IMR-90 (cell line): ENCODE measurements around the gene APLN. TPM values are rescaled to one million over a fixed set of nuclear protein-coding genes. Genes with fewer than 3 reads are reported as not detected.

Source experiments
- ATAC-seq: fragments of 200-7000 bp; cut with Tn5 transposase; 2 replicates; pipeline ENCODE4 v1.9.1; 2020; ENCODE audit warnings: low read depth, mild to moderate bottlenecking, moderate library complexity
- BruUV-seq: library from RNA; stranded (reverse); fragments of 400-500 nt; replicated peaks from 2 replicates; lab custom pipeline; 2021; lab: Mats Ljungman, UMichigan
- CTCF ChIA-PET: fragments of 300-600 bp; formaldehyde crosslinking; extraction: SDS; loops from one replicate; lab custom pipeline; 2021; ENCODE audit warnings: antibody characterized with exemption; lab: Yijun Ruan, JAX
- POLR2A ChIA-PET: fragments of 300-600 bp; sonication (Branson Sonifier 250); formaldehyde crosslinking; loops from one replicate; lab custom pipeline; 2022; ENCODE audit warnings: antibody characterized with exemption; ENCODE audit not compliant: unreplicated experiment; lab: Charles Lee
- DNase-seq: peaks from one replicate; pipeline ENCODE4 v3.0.0; 2013
- H2AFZ ChIP-seq: replicated peaks from 2 replicates; pipeline ENCODE3; 2013; ENCODE audit warnings: low read length, mild to moderate bottlenecking; ENCODE audit not compliant: poor library complexity
- H2AK5ac ChIP-seq: 2 replicates; pipeline ENCODE4 v1.6.1; 2013; ENCODE audit warnings: low read depth, low read length, inconsistent platforms
- H2AK9ac ChIP-seq: replicated peaks from 2 replicates; pipeline ENCODE3; 2013; ENCODE audit warnings: mild to moderate bottlenecking, low read depth, low read length, moderate library complexity; ENCODE audit not compliant: poor library complexity
- H2BK120ac ChIP-seq: 2 replicates; pipeline ENCODE4 v1.6.1; 2013; ENCODE audit warnings: low read depth, low read length, inconsistent platforms
- H2BK15ac ChIP-seq: 3 replicates; pipeline ENCODE4 v1.6.1; 2013; ENCODE audit warnings: low read depth, low read length, inconsistent platforms
- H2BK20ac ChIP-seq: 2 replicates; pipeline ENCODE4 v1.6.1; 2013; ENCODE audit warnings: low read depth, mild to moderate bottlenecking, inconsistent platforms, low read length, moderate library complexity
- H2BK5ac ChIP-seq: 2 replicates; pipeline ENCODE4 v1.6.1; 2013; ENCODE audit warnings: mild to moderate bottlenecking, low read depth, low read length, inconsistent platforms; ENCODE audit not compliant: poor library complexity, severe bottlenecking
- H3K14ac ChIP-seq: replicated peaks from 2 replicates; pipeline ENCODE4 v1.6.1; 2013; ENCODE audit warnings: low read depth, low read length, inconsistent platforms
- H3K18ac ChIP-seq: 2 replicates; pipeline ENCODE4 v1.6.1; 2013; ENCODE audit warnings: low read depth, low read length, control low read depth
- H3K23ac ChIP-seq: 2 replicates; pipeline ENCODE4 v1.6.1; 2013; ENCODE audit warnings: low read depth, low read length, inconsistent platforms
- H3K27ac ChIP-seq: 2 replicates; pipeline ENCODE4 v1.5.1; 2013; ENCODE audit warnings: mild to moderate bottlenecking, control low read depth, low read length; ENCODE audit not compliant: insufficient read depth
- H3K27me3 ChIP-seq: 2 replicates; pipeline ENCODE4 v1.6.1; 2013; ENCODE audit warnings: low read length; ENCODE audit not compliant: control insufficient read depth, insufficient read depth
- H3K36me3 ChIP-seq: 2 replicates; pipeline ENCODE4 v1.6.1; 2013; ENCODE audit warnings: low read length, mixed read lengths; ENCODE audit not compliant: control insufficient read depth, insufficient read depth
- H3K4ac ChIP-seq: 2 replicates; pipeline ENCODE4 v1.6.1; 2013; ENCODE audit warnings: low read depth, low read length, inconsistent platforms
- H3K4me1 ChIP-seq: 2 replicates; pipeline ENCODE4 v1.6.1; 2013; ENCODE audit warnings: low read length, mixed read lengths; ENCODE audit not compliant: control insufficient read depth, insufficient read depth
- H3K4me2 ChIP-seq: 2 replicates; pipeline ENCODE4 v1.6.1; 2013; ENCODE audit warnings: low read depth, mild to moderate bottlenecking, control low read depth, low read length, moderate library complexity
- H3K4me3 ChIP-seq: 2 replicates; pipeline ENCODE4 v1.5.1; 2013; ENCODE audit warnings: low read depth, mild to moderate bottlenecking, control low read depth, low read length, moderate library complexity; ENCODE audit not compliant: insufficient read depth
- H3K56ac ChIP-seq: 2 replicates; pipeline ENCODE4 v1.6.1; 2013; ENCODE audit warnings: low read length, inconsistent platforms; ENCODE audit not compliant: insufficient read depth; ENCODE audit errors: extremely low read depth
- H3K79me1 ChIP-seq, 2 experiments: 2 replicates each; pipeline ENCODE4 v1.6.1; 2013; ENCODE audit warnings: low read length in 2 of 2, inconsistent platforms in 1 of 2, low read depth in 1 of 2
- H3K9ac ChIP-seq: 2 replicates; pipeline ENCODE4 v1.6.1; 2013; ENCODE audit warnings: low read depth, low read length, control low read depth
- H3K9me1 ChIP-seq: 2 replicates; pipeline ENCODE4 v1.6.1; 2013; ENCODE audit warnings: low read length, inconsistent platforms; ENCODE audit not compliant: insufficient read depth
- H3K9me3 ChIP-seq: 2 replicates; pipeline ENCODE4 v1.6.1; 2013; ENCODE audit warnings: low read length; ENCODE audit not compliant: control insufficient read depth, insufficient read depth
- H4K20me1 ChIP-seq: 2 replicates; pipeline ENCODE4 v1.6.1; 2013; ENCODE audit warnings: low read length, inconsistent platforms; ENCODE audit not compliant: insufficient read depth
- H4K5ac ChIP-seq: 2 replicates; pipeline ENCODE4 v1.6.1; 2013; ENCODE audit warnings: mild to moderate bottlenecking, low read depth, low read length, control low read depth
- H4K8ac ChIP-seq, 2 experiments: 2 replicates each; pipeline ENCODE4 v1.6.1; 2013; ENCODE audit warnings: low read depth in 2 of 2, low read length in 2 of 2, control low read depth in 1 of 2, inconsistent platforms in 1 of 2
- H4K91ac ChIP-seq: 2 replicates; pipeline ENCODE4 v1.6.1; 2013; ENCODE audit warnings: low read depth, low read length, inconsistent platforms; ENCODE audit not compliant: insufficient read depth
- BHLHE40 ChIP-seq: fragments of 150-350 bp; IDR thresholded peaks from 2 replicates; pipeline ENCODE4 v1.6.1; 2016; ENCODE audit warnings: mild to moderate bottlenecking, low read depth, low read length
- CEBPB ChIP-seq: IDR thresholded peaks from 2 replicates; pipeline ENCODE4 v1.6.1; 2012; ENCODE audit warnings: low read depth, low read length, improper control_type of control experiment
- CHD1 ChIP-seq: IDR thresholded peaks from 2 replicates; pipeline ENCODE4 v1.6.1; 2012; ENCODE audit warnings: low read depth, low read length, improper control_type of control experiment
- FOS ChIP-seq: fragments of 150-350 bp; IDR thresholded peaks from 2 replicates; pipeline ENCODE4 v1.6.1; 2016; ENCODE audit warnings: low read depth, low read length
- MAFK ChIP-seq: IDR thresholded peaks from 2 replicates; pipeline ENCODE4 v1.6.1; 2012; ENCODE audit warnings: low read depth, low read length, improper control_type of control experiment
- MAZ ChIP-seq: IDR thresholded peaks from 2 replicates; pipeline ENCODE4 v1.6.1; 2012; ENCODE audit warnings: low read depth, mild to moderate bottlenecking, low read length, improper control_type of control experiment, moderate library complexity, borderline replicate concordance
- MXI1 ChIP-seq: IDR thresholded peaks from 2 replicates; pipeline ENCODE4 v1.6.1; 2012; ENCODE audit warnings: low read depth, mild to moderate bottlenecking, low read length, moderate library complexity, borderline replicate concordance
- NFE2L2 ChIP-seq: fragments of 150-350 bp; IDR thresholded peaks from 2 replicates; pipeline ENCODE4 v1.6.1; 2016; ENCODE audit warnings: low read depth, mild to moderate bottlenecking, low read length
- POLR2A ChIP-seq: IDR thresholded peaks from 2 replicates; pipeline ENCODE4 v1.6.1; 2012; ENCODE audit warnings: mild to moderate bottlenecking, low read depth, low read length
- RAD21 ChIP-seq: IDR thresholded peaks from 2 replicates; pipeline ENCODE4 v1.6.1; 2012; ENCODE audit warnings: low read length, improper control_type of control experiment
- RCOR1 ChIP-seq: IDR thresholded peaks from 2 replicates; pipeline ENCODE4 v1.6.1; 2012; ENCODE audit warnings: mild to moderate bottlenecking, low read length, improper control_type of control experiment; ENCODE audit not compliant: insufficient replicate concordance
- RFX5 ChIP-seq: IDR thresholded peaks from 2 replicates; pipeline ENCODE4 v1.8.0; 2012; ENCODE audit warnings: low read depth, mild to moderate bottlenecking, low read length, moderate library complexity
- SMC3 ChIP-seq: fragments of 150-350 bp; IDR thresholded peaks from 2 replicates; pipeline ENCODE4 v1.6.1; 2016; ENCODE audit warnings: low read depth, mild to moderate bottlenecking, antibody characterized with exemption, low read length, moderate library complexity
- WGBS, 2 experiments: methylation state at CpG; one replicate each; pipeline versions ENCODE4 v1.1.5 to v1.1.7; 2013; ENCODE audit warnings: missing lambda C conversion rate in 2 of 2; ENCODE audit not compliant: insufficient read length in 1 of 2; ENCODE audit errors: extremely low coverage in 2 of 2; 5-methylcytosine and 5-hydroxymethylcytosine counted together
- dilution Hi-C: fragments of 300-500 bp; cut with HindIII; formaldehyde crosslinking; loops from one replicate; pipeline ENCODE4 v1.14.3; 2018; ENCODE audit warnings: low sequenced_read_pairs; ENCODE audit not compliant: unreplicated experiment
- in situ Hi-C: fragments of 300-500 bp; cut with MboI; formaldehyde crosslinking; loops from 3 replicates; pipeline ENCODE4 v1.14.3; 2019; ENCODE audit warnings: low sequenced_read_pairs, inconsistent platforms, mixed read lengths
- intact Hi-C: fragments of 100-400 bp; cut with micrococcal nuclease; formaldehyde crosslinking; loops from 2 replicates; pipeline ENCODE4 v1.10.0; 2022
- polyA plus RNA-seq, 3 experiments: library from polyadenylated mRNA; depleted of rRNA; stranded (reverse); fragments of >200 nt; gene quantifications; 2 replicates each; pipeline ENCODE4 v1.2.3, GENCODE V29; 2012; ENCODE audit warnings: low replicate concordance in 1 of 3
- total RNA-seq: library from RNA; depleted of rRNA; stranded (reverse); fragments of >200 nt; gene quantifications from 2 replicates; pipeline ENCODE4 v1.2.3, GENCODE V29; 2012
- TF ChIP-seq, protein P1 (sequence below): fragments of 150-350 bp; IDR thresholded peaks from 2 replicates; pipeline ENCODE4 v1.6.1; 2016; ENCODE audit warnings: low read depth, mild to moderate bottlenecking, low read length, moderate library complexity, borderline replicate concordance
- TF ChIP-seq, protein P2 (sequence below): conservative IDR thresholded peaks from 2 replicates; pipeline ENCODE4 v1.5.1; 2012; ENCODE audit warnings: mild to moderate bottlenecking, low read depth, low read length, improper control_type of control experiment
- TF ChIP-seq, protein P3 (sequence below): fragments of 150-350 bp; IDR thresholded peaks from 2 replicates; pipeline ENCODE4 v1.6.1; 2017; ENCODE audit warnings: mild to moderate bottlenecking, antibody characterized with exemption, low read length, low read depth

Gene APLN
- total and polyA plus RNA-seq, 2 of the 4 experiments (the other 2 are of a cell fraction): 0.18 to 0.72 TPM

DNA sequence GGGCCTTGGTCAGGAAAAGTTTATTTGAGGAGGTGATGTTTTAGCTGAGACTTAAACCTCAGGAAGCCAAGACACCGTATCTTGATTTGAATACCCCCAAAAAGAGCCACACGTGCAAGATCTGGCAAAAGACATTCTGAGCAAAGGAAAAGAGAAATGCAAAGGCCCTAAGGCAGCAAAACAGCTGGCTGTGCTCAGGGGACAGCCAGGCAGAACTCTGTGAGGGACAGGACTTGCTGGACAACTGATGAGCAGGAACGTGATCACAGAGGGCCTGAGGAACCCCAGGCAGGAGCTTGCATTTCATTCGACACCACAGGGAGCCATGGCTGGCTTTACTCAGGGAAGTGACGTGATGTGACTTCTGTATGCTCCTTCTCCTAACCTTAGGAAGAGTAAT, 58.7 kb downstream of the APLN start:
- no peaks in the 10 kb centered on the region; the same call in 1 of the 2 replicates for H3K9me1 ChIP-seq
- H2BK20ac ChIP-seq: no peak overlapping the region
- H3K27me3 ChIP-seq: peaks cover 5% of the 10 kb centered on the region; the same call in 1 of the 2 replicates
- no peak overlapping the region for H3K9ac ChIP-seq
- WGBS, 2 experiments: 20% methylated on average over 1 of the region's 5 CpGs; no CpG with 5 or more reads in 1 of the 2 experiments
- H3K18ac ChIP-seq: no peak overlapping the region
- H2AFZ ChIP-seq: no peak overlapping the region
- no peak overlapping the region for H2BK15ac ChIP-seq
- no peak overlapping the region for H3K4me3 ChIP-seq
- no peaks in the 10 kb centered on the region for H3K9me3 ChIP-seq
- H2AK5ac ChIP-seq: no peak overlapping the region
- no peak for ATAC-seq
- intact Hi-C loops (no loop called here), dilution Hi-C loops (no loop called here), in situ Hi-C loops (no loop called here)
- no peaks in the 10 kb centered on the region for H4K20me1 ChIP-seq
- no peak overlapping the region for H4K91ac ChIP-seq
- H4K8ac ChIP-seq: no peak overlapping the region
- no peak overlapping the region for H4K5ac ChIP-seq
- H3K56ac ChIP-seq: no peak overlapping the region
- H3K4me1 ChIP-seq: peaks cover 3% of the 10 kb centered on the region; the same call in 1 of the 2 replicates
- no peak for DNase-seq
- H3K4me2 ChIP-seq: no peak overlapping the region
- POLR2A ChIA-PET: no interaction called here
- H3K14ac ChIP-seq: no peak overlapping the region
- H2BK5ac ChIP-seq: no peak overlapping the region
- H2AK9ac ChIP-seq: no peak overlapping the region
- no peak overlapping the region for H3K27ac ChIP-seq
- H3K23ac ChIP-seq: no peak overlapping the region
- H3K79me1 ChIP-seq: no peaks in the 10 kb centered on the region
- TF ChIP-seq FOS (no peak), RAD21 (no peak), MAFK (no peak), BHLHE40 (no peak), MXI1 (no peak), NFE2L2 (no peak), POLR2A (no peak), MAZ (no peak), RFX5 (no peak), CHD1 (no peak), RCOR1 (no peak), SMC3 (no peak), CEBPB (no peak)
- TF ChIP-seq, protein P1, sequence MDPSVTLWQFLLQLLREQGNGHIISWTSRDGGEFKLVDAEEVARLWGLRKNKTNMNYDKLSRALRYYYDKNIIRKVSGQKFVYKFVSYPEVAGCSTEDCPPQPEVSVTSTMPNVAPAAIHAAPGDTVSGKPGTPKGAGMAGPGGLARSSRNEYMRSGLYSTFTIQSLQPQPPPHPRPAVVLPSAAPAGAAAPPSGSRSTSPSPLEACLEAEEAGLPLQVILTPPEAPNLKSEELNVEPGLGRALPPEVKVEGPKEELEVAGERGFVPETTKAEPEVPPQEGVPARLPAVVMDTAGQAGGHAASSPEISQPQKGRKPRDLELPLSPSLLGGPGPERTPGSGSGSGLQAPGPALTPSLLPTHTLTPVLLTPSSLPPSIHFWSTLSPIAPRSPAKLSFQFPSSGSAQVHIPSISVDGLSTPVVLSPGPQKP: no peak
- TF ChIP-seq, protein P2, sequence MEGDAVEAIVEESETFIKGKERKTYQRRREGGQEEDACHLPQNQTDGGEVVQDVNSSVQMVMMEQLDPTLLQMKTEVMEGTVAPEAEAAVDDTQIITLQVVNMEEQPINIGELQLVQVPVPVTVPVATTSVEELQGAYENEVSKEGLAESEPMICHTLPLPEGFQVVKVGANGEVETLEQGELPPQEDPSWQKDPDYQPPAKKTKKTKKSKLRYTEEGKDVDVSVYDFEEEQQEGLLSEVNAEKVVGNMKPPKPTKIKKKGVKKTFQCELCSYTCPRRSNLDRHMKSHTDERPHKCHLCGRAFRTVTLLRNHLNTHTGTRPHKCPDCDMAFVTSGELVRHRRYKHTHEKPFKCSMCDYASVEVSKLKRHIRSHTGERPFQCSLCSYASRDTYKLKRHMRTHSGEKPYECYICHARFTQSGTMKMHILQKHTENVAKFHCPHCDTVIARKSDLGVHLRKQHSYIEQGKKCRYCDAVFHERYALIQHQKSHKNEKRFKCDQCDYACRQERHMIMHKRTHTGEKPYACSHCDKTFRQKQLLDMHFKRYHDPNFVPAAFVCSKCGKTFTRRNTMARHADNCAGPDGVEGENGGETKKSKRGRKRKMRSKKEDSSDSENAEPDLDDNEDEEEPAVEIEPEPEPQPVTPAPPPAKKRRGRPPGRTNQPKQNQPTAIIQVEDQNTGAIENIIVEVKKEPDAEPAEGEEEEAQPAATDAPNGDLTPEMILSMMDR: no peak
- TF ChIP-seq, protein P3, sequence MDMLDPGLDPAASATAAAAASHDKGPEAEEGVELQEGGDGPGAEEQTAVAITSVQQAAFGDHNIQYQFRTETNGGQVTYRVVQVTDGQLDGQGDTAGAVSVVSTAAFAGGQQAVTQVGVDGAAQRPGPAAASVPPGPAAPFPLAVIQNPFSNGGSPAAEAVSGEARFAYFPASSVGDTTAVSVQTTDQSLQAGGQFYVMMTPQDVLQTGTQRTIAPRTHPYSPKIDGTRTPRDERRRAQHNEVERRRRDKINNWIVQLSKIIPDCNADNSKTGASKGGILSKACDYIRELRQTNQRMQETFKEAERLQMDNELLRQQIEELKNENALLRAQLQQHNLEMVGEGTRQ: no peak
- H2BK120ac ChIP-seq: no peak overlapping the region
- no peak overlapping the region for H3K4ac ChIP-seq
- CTCF ChIA-PET: no interaction called here
- BruUV-seq: no TSS peak
- H3K36me3 ChIP-seq: peaks cover 6% of the 10 kb centered on the region
